GM19372 (cell line): ENCODE measurements around the gene DPH7.
"Not testable (repeated sequence)": the region's sequence is repeated elsewhere in the genome, so short reads cannot be mapped to it uniquely, and the experiment has no call there.

Experiments
- ATAC-seq: cut with Tn5 transposase; IDR thresholded peaks from one replicate; pipeline ENCODE4 v1.9.1; 2021; ENCODE audit warnings: mild to moderate bottlenecking, low read depth, moderate library complexity; ENCODE audit not compliant: unreplicated experiment

The DPH7 gene

DNA sequence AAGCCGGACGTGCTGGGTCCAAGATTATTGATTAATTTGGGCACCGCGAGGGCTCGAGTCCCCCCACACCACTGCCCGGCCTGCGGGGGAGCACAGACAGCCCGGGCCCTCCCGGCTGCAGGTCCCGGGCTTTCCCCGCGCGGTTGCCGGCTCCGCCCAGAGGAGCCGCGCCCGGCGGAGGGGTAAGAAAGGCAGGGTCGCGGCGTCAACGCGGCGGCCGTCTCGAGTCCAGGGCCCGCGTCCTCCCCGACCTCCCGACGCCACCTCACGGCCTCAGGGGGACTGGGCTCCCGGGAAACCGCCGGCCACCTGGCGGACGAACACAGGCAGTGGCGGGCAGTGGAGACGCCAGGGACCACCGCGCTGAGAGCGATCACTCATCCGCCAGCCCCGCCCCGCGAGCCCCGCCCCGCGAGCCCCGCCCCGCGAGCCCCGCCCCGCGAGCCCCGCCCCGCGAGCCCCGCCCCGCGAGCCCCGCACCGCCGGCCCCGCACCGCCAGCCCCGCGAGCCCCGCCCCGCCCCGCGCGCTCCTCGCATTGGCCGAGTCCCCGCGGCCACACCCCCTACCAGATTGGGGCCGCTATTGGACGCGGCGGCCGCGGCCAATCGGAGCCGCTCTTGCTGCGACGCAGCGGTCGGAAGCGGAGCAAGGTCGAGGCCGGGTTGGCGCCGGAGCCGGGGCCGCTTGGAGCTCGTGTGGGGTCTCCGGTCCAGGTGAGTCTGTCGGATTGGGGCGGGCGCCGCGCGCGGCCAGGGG is 27.3 kb downstream of the DPH7 start, which contains the start of gene MRPL41:
Gene MRPL41, plus strand, starts transcription at position 616 of the 758 bp plus-strand sequence. CDS start 203 bp downstream, outside the sequence.
- ATAC-seq = peak; percentile 89

DNA sequence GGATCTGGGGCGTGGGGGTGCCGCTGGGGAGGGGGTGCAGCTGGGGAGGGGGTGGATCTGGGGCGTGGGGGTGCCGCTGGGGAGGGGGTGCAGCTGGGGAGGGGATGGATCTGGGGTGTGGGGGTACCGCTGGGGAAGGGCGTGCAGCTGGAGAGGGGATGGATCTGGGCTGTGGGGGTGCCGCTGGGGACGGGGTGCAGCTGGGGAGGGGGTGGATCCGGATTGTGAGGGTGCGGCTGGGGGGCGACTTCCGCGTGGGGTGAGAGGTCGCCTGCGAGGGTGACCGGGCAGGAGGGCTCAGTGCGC is 27.8 kb downstream of the DPH7 start:
- ATAC-seq = not testable (repeated sequence)

DNA sequence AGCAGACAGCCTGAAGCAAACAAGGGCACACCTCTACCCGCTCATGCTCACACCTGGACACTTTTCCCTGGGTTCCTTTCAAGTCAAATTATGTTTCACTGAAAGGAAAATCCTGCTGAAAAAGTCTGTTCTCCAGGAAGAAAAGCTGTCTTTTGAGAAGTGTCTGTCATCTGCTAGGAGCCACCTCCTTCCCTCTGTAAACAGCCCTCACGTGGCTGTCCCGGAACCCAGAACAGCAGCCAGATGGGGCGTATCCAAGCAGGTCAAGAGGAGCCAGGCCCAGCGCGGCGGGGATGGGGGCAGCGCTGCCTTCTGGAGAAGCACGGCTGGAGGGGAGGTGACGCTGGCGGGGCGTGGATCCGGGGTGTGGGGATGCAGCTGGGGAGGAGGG is 28.5 kb downstream of the DPH7 start, which contains the start of gene PNPLA7:
Gene PNPLA7, minus strand, starts transcription at position 172 of the 391 bp plus-strand sequence. CDS start 205 bp downstream, outside the sequence.
- no peak for ATAC-seq

DNA sequence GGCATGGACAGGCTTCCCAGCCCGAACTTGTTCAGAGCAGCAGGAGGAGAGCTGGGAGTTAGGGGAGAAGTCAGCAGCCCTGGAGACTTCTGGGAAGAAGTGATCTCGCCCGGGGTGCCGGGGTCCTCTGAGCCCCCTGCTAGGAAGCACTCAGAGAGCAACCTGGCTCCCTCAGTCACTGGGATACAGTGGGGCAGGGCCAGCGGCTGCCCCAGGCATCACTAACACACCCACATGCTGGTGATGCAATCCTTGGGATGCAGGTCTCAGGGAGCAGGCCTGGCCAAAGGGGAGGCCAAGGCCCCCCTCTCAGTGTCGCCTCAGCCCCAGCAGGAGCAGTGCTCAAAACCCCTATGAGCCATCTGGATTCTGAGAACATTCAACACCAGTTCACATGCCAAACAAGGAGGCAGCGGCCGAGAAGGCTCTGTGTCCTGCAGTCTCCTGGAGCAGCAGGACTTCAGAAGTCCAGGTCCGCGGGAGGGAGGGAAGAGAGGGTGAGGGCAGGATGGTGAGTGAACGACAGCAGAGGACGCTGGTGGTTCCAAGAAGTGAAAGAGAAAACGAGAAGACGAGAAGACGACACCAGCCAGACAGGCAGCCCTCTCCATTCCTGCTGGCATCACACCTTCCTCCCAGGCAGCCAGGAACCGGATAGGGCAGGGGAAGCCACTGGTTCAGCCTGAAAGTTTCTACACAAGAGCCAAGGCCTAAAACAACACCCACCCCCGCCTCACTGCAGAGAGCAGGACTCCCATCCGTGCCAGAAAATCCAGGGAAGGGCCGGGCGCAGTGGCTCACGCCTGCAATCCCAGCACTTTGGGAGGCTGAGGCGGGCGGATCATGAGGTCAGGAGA is 30.8 kb downstream of the DPH7 start:
- ATAC-seq = no peak

DNA sequence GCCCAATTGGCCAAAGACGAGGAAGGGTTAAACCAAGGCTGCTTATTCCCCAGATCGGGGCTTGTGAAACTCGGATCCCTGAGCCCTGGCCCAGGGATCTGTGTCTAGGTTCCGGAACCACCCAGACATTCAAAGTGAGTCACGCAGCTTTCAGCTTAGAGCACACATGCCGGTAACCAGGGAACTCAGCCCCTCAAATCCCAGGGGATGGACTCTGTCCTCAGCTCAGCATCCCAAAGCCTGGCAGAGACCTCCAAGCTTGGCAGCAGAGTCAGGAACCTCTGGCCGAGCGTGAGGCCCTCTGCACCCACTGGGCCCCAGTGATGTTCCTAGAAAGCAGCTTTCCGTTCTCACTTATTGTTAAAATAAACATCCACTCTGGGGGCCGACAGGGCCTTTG is 33.6 kb downstream of the DPH7 start:
- no peak for ATAC-seq

DNA sequence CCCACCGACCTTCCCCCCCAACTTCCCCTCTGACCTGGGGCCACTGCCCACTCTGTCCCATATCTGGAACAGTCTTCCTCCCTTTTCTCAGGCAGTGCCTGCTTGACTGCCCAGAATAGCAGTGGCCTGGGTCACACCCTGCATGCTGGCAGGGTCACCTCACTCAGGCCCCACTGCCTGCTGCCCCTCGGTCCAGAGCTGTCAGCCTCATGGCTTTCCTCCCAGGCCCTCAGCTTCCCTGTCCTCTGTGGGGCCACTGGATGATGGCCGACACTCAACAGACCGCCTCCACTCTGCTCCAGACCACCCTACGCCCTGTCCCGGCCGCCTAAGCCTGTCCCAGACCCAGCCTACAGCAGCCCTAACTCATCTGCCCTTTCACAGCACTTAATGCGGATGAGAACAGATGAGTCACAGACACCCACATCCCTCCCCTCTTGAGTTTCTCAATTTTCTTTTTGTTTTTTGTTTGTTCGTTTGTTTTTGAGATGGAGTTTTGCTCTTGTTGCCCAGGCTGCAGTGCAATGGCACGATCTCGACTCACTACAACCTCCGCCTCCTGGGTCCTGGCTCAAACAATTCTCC is 34.5 kb downstream of the DPH7 start:
- ATAC-seq = no peak

DNA sequence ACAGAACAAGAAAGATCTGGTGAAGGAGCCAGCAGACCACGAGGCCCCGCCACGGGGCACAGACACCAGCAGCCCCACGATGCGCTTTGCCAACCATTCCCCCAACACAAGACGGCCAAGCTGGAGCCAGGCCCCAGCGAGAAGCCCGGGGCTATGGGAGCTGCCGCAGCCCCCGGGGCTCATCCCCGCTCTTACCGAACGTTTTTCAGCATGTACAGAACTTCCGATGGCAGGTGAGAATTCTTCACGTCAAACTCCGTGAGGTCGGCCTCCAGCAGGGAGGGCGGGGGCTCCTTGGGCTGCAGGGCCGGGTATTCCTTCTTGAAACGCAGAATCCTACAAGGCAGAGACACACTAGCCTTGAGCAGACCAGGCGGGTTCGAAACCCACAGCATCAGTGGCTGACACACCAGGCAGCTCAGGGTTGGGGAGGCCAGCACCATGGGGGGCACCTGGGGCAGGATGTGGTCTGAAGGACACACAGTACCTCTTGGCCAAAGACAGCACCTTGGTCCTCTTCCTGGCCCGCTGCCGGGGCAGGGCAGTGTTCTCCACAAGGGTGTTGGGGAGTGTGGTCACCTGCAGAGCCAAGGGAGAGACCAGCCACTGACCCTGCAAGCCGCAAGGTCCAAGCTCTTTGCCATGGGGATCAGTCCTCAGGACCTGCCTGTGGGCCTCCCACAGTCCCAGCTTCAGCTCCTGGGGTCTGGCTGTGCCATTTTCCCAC is 35.3 kb downstream of the DPH7 start:
- ATAC-seq = no peak

DNA sequence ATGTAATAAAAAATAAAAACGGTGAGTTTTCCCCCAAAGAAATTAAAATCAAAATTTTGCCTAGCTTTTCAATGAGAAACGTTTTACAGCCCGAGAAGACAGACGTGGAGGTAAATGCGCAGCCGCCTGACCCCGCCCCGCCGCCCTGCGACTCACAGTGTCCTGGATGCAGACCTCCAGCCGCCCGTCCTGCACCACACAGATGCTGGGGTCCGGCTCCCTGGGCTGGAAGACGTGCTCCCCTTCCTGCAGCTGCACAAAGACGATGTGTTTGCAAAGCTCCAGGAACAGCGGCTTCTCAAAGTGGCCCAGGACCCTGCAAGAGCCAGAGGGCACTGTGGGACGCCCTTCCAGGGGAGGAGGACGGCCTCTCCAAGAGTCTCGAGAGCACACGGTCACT is 36.2 kb downstream of the DPH7 start:
- ATAC-seq = no peak

DNA sequence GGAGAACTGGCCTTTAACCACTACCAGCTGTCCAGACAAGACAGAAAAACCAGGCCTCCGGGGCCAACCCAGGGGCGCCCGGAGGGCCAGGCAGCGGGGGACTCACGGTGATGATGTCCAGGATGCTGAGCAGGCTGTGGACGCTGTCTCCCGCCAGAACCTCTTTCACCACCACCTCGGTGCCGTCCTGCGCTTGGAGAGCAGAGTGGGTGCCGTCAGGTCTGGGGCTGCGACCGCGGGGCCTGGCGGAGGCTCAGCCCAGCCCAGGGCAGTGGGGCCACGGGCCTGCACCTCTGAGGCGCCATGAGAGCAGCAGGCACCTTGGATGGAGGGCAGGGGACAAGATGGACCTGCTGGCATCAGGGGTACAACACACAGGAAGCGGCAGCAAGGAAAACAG is 38.2 kb downstream of the DPH7 start:
- no peak for ATAC-seq

DNA sequence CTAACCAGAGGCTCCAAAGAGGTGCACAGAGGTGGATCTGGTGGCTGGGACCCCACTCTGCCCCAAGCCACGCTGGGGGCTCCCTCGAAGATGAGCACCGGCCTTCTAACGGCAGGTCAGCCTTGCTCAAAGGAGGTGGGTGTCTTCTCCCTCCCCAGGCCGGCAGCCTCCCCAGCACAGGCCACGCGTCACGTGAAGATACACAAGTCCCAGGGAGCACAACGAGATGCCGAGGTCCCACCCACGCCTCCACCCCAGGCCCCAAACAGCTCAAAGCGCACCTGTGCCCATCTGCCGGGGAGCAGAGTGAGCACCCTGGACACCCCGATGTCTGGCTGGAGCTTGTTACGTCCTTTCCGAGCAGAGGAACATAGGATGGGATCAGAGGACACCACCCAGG is 40.7 kb downstream of the DPH7 start:
- no peak for ATAC-seq

DNA sequence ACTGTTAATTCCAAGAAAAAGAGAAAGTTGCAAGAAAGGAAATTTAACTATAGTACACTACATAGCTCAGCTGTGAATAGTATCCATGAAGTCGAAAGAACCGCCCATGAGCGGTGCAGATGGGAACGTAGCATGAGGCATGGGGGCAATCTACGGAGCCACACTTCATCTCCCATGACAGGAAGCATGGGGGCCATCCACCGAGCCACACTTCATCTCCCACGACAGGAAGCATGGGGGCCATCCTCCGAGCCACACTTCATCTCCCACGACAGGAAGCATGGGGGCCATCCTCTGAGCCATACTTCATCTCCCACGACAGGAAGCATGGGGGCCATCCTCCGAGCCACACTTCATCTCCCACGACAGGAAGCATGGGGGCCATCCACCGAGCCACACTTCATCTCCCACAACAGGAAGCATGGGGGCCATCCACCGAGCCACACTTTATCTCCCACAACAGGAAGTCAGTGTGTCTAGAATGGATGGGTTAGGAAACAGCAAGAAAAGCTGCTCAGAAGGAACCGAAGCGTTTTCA is 42.1 kb downstream of the DPH7 start:
- ATAC-seq = not testable (repeated sequence)

DNA sequence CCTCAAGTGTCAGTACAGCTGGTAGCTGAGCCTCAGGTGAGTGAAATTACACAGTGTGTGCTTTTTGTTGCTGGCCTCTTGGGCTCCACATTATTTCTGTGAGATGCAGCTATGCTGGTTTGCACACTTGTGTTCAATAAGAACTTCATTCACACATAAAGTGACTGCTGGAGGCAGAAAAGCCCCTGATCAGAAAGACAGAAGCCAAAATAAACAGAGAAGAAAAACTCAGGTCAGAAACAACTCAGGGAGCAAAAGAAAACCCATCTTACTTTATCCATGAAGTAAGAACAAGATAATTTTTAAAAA is 43.7 kb downstream of the DPH7 start:
- no peak for ATAC-seq

DNA sequence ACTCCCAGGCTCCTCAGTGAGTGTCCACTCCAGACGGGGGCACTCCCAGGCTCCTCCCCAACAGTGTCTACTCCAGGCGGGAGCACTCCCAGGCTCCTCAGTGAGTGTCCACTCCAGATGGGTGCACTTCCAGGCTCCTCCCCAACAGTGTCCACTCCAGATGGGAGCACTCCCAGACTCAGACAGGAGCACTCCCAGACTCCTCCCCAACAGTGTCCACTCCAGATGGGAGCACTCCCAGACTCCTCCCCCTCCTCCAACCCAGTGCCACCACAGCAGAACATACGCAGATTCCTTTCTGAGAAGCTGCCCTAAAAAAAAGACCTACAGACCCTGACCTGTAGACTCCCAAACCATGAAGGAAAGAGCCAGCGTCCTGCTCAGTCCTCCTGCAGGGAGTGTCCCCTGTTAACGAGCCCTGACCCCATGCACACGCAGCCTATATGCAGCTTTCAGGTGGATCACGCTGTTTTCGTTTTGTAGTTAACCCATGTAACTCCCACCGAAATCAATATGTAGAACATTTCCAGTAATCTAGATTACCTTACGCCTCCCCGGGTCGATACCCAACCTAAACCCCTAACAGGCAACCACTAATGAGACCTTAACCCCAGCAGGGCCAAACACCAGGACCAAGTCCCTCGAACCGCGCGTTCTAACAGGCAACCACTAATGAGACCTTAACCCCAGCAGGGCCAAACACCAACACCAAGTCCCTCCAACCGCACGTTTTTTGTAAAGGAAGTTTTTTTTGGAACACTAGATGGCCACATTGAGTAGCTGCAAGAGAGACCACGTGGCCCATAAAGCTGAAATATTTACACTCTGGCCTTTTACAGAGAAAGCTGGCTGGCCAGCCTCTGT is 44.2 kb downstream of the DPH7 start:
- no peak for ATAC-seq

DNA sequence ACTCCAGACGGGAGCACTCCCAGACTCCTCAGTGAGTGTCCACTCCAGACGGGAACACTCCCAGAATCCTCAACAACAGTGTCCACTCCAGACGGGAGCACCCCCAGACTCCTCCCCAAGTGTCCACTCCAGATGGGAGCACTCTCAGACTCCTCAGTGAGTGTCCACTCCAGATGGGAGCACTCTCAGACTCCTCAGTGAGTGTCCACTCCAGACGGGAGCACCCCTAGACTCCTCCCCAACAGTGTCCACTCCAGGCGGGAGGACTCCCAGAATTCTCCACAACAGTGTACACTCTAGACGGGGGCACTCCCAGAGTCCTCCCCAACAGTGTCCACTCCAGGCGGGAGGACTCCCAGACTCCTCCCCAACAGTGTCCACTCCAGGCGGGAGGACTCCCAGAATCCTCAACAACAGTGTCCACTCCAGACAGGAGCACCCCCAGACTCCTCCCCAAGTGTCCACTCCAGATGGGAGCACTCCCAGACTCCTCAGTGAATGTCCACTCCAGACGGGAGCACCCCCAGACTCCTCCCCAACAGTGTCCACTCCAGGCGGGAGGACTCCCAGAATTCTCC is 45.7 kb downstream of the DPH7 start:
- ATAC-seq = not testable (repeated sequence)

DNA sequence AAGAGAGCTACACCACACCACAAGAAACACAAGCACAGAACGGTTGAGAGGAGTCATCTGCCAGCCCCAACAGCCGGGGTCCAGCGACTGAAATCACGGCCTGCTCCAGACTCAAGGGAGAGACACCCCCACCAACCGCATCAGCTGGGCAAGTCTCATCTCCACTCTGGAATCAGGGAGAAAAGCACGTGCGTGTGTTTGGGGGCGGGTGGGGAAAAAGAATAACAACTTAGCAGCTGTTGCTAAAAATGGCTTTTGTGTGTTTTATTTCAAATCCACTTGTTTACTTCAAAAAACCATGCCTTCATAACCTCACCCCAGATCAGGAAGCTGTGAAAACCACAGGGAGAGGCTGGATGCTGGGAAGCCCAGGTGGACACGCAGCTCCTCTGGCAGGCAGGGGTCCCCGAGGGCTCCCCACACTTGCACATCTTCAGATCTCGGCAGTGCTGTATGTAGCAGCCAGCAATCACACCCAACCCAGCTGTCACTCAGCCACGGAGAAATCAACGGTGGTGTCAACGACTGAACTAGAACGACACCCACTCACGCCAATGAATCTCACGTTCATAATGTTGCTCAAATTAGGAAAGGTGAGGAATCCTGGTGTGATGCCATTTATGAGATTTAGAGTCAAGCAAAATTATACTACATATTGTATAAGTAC is 47.5 kb downstream of the DPH7 start:
- ATAC-seq = no peak

DNA sequence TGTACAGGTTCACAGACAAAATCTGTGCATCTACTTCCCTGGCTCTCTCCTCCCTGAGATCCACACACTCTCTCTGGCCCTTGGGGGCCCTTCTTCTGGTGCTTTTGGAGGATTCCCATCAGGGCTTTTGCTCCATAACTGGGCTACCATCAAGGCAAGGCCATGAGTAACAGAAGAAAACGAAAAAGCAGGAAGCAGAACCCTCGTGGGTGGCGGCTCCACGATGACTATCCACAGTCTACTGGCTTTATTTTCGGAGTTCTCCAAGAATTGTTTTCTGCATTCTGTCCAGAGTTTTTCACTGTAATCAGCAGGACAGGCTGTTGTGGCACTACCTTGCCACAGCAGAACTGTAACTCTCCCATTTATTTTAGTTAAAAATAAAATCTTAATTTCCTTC is 48.4 kb downstream of the DPH7 start:
- no peak for ATAC-seq

DNA sequence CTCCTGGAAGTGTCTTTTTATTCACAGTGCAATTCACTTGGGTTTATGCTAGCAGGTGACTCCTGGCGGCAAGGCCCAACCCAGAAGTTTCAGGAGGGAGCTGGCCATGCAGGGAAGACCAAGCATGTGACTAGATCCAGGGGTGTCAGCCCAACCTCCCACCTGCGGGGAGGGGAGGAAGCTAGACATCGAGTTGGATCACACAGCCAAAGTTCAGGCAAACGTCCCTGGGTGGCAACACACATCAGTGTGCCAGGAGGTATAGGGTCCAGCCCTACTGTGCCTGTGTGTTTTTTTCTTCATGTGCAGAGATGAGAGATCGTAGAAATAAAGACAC is 53.8 kb downstream of the DPH7 start:
- ATAC-seq = no peak

DNA sequence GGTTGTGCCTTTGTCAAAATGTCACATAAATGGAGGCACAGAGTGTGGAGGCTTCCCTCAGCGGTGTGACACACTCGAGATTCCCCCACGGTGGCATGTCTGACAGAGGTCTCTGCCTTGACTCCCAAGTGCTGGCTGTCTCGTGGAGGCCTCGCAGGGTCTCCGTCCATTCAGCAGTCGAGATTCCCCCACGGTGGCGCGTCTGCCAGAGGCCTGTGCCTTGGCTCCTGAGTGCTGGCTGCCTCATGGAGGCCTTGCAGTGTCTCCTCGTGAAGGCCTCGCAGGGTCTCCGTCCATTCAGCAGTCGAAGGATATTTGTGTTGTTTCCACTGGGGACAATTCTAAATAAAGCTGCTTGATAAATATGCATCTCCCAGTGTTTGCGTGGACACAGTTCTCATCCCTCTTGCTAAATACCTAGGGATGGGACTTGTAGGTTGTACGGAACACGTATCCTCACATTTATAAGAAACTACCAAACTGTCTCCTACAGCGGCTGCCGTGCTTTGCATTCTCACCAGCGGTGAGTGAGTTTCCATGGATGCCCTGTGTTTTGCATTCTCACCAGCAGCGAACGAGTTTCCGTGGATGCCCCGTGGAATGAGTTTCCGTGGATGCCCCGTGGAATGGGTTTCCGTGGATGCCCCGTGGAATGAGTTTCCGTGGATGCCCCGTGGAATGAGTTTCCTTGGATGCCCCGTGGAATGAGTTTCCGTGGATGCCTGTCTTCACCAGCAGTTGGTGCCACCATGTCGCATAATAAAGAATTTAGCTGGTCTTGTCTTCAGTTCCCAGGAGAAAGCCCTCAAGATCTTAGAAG is 54.4 kb downstream of the DPH7 start:
- ATAC-seq = no peak
